Measurements from ENCODE around the gene SIRPB2. TPM values are rescaled to one million over a fixed set of nuclear protein-coding genes. Genes with fewer than 3 reads are reported as not detected.

Gene SIRPB2
- total and polyA plus RNA-seq, 2 donors (not counting 3 experiments of a cell fraction or from before 2014, with no cell fraction given) = 9.5 to 19.7 TPM

DNA sequence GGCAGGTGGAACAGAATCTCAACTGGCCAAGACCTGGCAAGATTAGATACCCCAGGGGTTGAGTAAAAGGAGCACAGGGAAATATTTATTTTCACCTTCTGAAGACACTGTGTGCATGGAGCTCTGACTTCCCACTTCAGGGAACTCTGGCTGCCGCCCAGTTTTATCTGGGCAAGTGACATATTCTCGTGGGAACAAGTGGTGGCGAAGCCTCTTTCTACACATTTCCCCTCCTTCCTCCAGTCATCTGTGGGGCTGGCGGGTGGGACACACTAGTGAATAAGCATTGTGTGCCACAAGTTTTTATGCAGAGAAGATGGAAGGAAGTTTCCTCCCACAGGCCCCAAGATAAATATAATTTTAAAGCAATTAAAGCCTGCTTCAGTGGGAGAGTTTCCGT, 48.1 kb downstream of the SIRPB2 start:
- FAIRE-seq = no peak
- no peaks in the 10 kb centered on the region for H3K4me1 ChIP-seq (ENCODE audit: control insufficient read depth, extremely low read depth, insufficient read depth, low read length)
- BruUV-seq (replicated peaks) = no TSS peak
- dilution Hi-C loops (cut with MboI; ENCODE audit: extremely low pct_ligation_motif_present, low sequenced_read_pairs) = loop anchor here (25.0 kb wide), 1 partner anchor 131 kb away; no protein-coding TSS in a partner anchor
- H4K20me1 ChIP-seq (replicated peaks; ENCODE audit: control insufficient read depth, extremely low read depth, insufficient read depth, low read length) = no peaks in the 10 kb centered on the region
- no peak overlapping the region for H3K27ac ChIP-seq (ENCODE audit: insufficient read depth, low read depth, low read length)
- H3K27me3 ChIP-seq (ENCODE audit: control insufficient read depth in 2 of 2, insufficient read depth in 2 of 2, low read length in 2 of 2) = no peaks in the 10 kb centered on the region
- ChIA-PET POLR2A (no interaction called here), CTCF (interaction anchor here (1.0 to 4.0 kb wide), 3 partner anchors 23 to 60 kb away, joined by 3 to 20 read pairs (median 5); partner anchors contain the start of gene NSFL1C)
- H3K9me3 ChIP-seq (replicated peaks; ENCODE audit: control insufficient read depth, insufficient read depth, low read length) = no peaks in the 10 kb centered on the region
- TF ChIP-seq MAX (IDR thresholded peaks at IDR 0.05; ENCODE audit: insufficient read depth, insufficient read length) (no peak), MYC (IDR thresholded peaks at IDR 0.05; ENCODE audit: low read depth, low read length) (no peak), POLR2A (IDR thresholded peaks at IDR 0.05; ENCODE audit: low read depth, low read length) (no peak), EZH2 (IDR thresholded peaks at IDR 0.05; ENCODE audit: borderline replicate concordance, low read depth, low read length, severe bottlenecking) (no peak), GATA2 (IDR thresholded peaks at IDR 0.05; ENCODE audit: insufficient read depth, insufficient read length, low read depth, low read length) (no peak), CTCF (IDR thresholded peaks at IDR 0.05; ENCODE audit: extremely low read depth in 1 of 2, insufficient read depth in 1 of 2, low read depth in 1 of 2, low read length in 2 of 2) (no peak), JUN (IDR thresholded peaks at IDR 0.05; ENCODE audit: borderline replicate concordance, insufficient read depth, insufficient read length, low read depth) (no peak), POLR2AphosphoS5 (IDR thresholded peaks at IDR 0.05; ENCODE audit: insufficient read depth, low read depth, low read length) (no peak), FOS (IDR thresholded peaks at IDR 0.05; ENCODE audit: borderline replicate concordance, insufficient read depth, low read length) (no peak)
- DNase-seq (ENCODE audit: low read depth, low spot score) = no peak
- no peak overlapping the region for H3K4me2 ChIP-seq (ENCODE audit: insufficient read depth, low read length)
- H3K36me3 ChIP-seq (ENCODE audit: control insufficient read depth in 2 of 2, extremely low read depth in 1 of 2, insufficient read depth in 2 of 2, low read length in 2 of 2) = peaks cover 29 to 47% of the 10 kb centered on the region in 2 experiments
- intact Hi-C loops (cut with micrococcal nuclease) = no loop called here
- H3K4me3 ChIP-seq (replicated peaks in 1 of 3; ENCODE audit: insufficient read depth in 1 of 3, low read depth in 1 of 3, low read length in 3 of 3) = no peak overlapping the region
- H3K79me2 ChIP-seq (ENCODE audit: control insufficient read depth, insufficient read depth, low read length) = no peaks in the 10 kb centered on the region
- no peaks in the 10 kb centered on the region for H3K9me1 ChIP-seq (replicated peaks; ENCODE audit: control insufficient read depth, extremely low read depth, insufficient read depth, low read length)
- H3K9ac ChIP-seq (replicated peaks; ENCODE audit: extremely low read depth, insufficient read depth, low read length) = no peak overlapping the region
- no peak overlapping the region for H2AFZ ChIP-seq (ENCODE audit: low read depth, low read length)

Measured in endothelial cell of umbilical vein (primary cell).